IPS DF 4.7 (cell line): ENCODE measurements around the gene STAB2.
"Not testable (repeated sequence)": the region's sequence is repeated elsewhere in the genome, so short reads cannot be mapped to it uniquely, and the experiment has no call there.

ENCODE experiments used
- DNase-seq: peaks from one replicate; pipeline ENCODE4 v3.0.0-alpha.2; 2013; ENCODE audit warnings: low spot score; ENCODE audit errors: extremely low read depth

Gene STAB2

DNA sequence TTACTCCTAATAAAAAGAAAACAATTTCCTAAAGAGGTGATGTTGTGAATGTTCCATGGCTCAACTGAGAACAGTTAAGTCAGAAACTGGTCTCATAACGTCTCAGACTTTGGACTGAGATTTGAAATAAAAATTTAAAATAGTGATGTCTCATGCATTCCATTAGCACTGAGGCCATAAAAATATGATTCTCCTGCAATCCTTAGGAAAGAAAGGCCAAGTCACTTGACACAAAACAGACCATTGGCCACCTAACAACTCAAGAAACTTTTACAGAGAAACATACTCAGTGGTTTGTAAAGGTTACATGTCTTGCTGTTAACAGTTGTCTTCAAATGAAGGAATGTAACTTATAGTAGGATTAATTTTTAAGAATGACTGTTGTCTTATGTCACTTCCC is 58.1 kb downstream of the STAB2 start:
- DNase-seq: no peak

- no peak for DNase-seq
Observed at GRCh38 chr12:103647267-103647666, 60.2 kb downstream of the STAB2 start.

GRCh38 chr12:103652808-103653207 is 65.7 kb downstream of the STAB2 start:
- DNase-seq: no peak

DNA sequence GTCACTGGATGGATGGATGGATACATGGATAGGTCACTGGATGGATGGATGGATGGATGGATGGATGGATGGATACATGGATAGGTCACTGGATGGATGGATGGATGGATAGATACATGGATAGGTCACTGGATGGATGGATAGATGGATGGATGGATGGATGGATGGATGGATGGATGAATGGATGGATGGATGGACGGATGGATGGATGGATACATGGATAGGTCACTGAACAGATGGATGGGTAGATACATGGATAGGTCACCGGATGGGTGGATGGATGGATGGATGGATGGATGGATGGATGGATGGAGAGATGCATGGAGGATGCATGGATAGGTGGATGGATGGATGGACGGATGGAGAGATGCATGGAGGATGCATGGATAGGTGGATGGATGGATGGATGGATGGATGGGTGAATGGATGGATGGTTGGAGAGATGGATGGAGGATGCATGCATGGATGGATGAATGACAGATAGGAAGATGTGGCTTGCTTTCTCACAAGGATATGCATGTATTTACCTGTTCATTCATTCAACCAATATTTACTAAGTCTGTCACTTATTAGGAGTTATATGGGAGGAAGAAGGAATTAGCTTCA is 66.6 kb downstream of the STAB2 start:
- DNase-seq: not testable (repeated sequence)

DNA sequence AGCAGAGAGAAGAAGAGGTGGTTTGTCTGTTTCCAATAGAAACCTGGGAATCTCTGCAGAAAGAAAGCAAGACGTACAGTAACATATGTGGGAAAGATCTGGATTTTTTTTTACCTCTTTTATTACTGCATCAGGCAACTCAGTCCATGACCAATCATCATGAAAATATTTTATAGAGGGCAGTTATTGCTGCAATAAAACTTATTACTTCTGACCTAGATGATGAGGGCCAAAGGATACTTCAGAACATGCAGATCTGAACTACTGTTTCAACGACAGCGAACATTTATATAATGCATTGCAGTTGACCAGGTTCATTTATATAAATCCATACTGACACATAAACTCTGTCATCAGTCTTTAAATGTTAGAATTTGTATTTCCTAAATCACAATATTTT is 67.7 kb downstream of the STAB2 start:
- no peak for DNase-seq

DNA sequence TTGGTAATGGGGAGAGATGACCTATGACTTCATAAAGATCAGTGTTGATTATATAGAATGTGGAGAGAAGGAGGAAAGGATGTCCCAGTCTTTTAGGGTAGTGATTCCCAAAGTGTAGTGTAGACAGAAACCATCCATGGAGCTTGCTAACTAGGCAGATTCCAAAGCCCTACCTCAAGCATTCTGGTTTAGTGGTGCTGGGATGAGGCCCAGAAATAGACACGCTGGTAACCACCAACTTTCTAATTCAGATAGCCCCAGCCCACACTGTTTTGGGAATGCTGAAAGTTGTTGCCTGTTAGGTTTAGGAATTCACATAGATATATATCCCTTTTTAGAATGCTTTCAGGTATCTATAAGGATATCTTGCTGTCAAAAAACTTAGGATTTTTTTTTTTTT is 69.2 kb downstream of the STAB2 start:
- no peak for DNase-seq

GRCh38 chr12:103657331-103657730 is 70.3 kb downstream of the STAB2 start:
- no peak for DNase-seq

- DNase-seq: no peak
Observed at GRCh38 chr12:103664626-103665025, 77.6 kb downstream of the STAB2 start.

DNA sequence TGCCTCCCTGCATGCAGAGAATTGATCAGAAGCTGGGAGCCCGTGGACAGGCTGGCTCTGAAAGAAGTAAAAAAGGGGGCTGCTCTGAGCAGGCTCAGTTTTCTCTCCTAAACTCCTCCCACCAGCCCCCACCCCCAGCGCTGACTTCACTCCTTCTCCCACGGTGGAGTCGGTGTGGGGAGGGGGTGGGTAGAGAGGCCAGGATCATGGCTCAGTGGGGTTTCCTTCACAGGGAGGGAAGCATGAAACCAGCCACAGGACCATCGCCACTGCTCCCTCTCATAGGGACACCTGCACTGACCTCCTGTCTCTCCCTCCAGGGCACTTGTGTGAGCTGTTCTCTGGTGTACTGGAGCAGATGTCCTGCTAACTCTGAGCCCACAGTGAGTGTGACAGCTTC is 78.9 kb downstream of the STAB2 start:
- no peak for DNase-seq

DNA sequence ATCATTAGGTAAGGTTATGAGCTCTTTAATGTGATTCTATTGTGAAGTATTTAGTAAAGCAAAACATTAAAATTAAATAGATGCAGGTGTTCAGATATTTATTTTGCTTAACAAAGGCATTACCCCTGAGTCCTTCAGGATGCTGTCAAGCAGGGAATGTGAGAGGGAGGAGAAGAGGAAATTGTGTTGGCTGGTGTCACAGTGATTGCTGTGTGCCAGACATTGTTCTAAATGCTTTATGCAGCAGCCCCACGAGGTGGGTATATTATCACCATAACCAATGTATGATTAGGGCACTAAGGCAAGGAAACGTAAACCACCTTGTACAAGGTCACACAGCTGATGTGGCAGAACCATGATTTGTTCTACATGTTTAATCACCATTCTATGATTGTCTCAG is 80.1 kb downstream of the STAB2 start:
- DNase-seq: no peak

- no peak for DNase-seq
Observed at GRCh38 chr12:103668520-103668919, 81.4 kb downstream of the STAB2 start.

DNA sequence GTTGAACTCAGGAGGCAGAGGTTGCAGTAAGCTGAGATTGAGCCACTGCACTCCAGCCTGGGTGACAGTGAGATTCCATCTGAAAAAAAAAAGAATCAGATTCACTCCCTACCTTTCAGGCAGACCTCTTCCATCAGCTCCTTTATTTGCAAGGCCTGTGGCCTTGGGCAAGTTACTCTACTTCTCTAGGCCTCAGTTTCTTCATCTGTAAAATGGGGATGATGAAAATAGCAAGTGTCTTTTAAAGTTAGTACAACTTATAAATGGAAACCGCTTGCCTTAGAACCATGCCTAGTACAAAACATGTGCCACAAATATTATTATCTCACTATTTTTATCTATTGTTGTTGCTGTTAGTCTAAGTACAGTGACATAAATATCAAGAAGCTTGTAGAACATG is 84.3 kb downstream of the STAB2 start:
- no peak for DNase-seq

DNA sequence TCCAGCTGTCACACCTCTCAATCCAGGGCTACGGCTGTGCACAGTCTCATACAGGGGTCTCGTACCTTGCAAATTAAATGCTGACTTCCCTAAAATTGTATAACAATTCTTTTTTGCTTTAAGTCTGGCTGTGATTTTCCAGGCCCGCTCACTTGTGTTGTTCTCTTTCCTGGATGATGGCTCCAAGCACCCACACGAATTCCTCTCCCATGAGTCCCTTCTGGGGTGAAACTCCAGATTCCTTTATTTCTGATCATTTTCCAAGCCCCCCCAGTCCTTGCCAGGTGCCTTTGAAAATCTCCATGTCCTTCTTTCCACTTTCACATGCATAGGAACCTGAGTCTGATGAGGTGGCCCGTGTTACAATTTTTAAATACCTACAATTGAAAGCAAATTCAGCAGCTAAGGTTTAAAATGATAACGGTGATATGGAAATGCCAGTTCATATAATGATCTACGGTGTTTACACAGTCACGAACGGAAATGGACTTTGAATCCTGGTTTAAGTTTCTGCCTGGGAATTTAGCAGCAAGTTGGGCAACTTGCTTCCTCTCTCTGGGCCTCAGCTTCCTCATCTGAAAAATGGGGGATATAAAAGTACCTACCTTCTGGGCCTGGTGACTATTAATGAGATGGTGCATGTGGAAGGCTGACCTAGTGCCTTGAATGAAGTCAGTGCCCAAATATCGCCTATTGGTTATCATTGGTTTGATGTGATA is 85.5 kb downstream of the STAB2 start:
- DNase-seq: no peak

DNA sequence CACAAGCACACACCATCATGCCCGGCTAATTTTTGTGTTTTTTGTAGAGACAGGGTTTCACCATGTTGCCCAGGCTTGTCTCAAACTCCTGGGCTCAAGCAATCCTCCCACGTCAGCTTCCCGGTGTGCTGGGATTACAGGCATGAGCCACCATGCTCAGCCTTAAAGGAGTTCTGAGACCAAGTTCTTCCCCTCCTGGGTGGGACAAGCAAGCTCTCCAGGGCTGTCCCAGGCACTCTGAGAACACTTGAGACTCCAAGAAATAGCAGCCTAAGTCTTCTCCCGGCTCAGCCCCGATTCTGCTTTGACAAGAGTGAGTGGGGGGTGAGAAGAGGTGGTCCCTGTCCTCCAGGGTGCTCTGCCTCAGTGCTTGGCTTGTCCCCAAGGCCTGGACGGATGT is 86.4 kb downstream of the STAB2 start:
- DNase-seq: no peak

- DNase-seq: no peak
Observed at GRCh38 chr12:103673891-103674375, 86.9 kb downstream of the STAB2 start.

DNA sequence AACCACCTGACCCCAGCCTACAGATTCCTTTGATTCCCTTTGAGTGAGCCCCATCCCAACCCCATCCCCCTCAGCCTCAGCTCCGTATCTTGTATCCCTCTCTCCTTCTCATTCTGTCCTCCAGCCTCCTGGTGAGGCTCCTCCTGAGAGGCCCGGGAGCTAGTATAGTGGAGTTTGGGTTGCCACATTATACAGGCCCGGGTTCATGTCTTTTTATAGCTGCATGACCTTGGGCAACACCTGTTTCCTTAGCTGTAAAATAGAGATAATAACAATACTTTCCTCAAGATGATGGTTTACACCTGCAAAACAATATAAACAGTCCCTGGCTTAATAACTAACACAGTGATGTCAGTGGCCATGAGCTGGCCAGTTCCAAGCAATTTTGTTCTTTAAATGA is 89.8 kb downstream of the STAB2 start:
- DNase-seq: no peak

DNA sequence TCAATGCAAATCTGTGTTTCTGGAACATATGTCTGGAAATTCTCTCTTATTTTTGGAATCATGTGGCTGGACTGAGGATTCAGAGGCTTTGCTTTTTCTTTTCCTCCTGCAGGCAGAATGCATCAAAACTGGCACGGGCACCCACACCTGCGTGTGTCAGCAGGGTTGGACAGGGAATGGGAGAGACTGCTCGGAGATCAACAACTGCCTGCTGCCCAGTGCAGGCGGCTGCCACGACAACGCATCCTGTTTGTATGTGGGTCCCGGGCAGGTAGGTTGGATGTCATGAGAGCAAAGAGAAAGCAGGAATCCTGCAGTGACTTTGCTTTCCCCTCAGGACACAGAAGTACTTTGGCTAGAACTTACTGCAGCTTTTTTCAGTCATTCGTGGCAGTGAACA is 90.3 kb downstream of the STAB2 start:
- no peak for DNase-seq

GRCh38 chr12:103677905-103678304 is 90.8 kb downstream of the STAB2 start:
- no peak for DNase-seq

- no peak for DNase-seq
Observed at GRCh38 chr12:103679421-103680170, 92.5 kb downstream of the STAB2 start.

- no peak for DNase-seq
Observed at GRCh38 chr12:103680591-103681141, 93.6 kb downstream of the STAB2 start.

DNA sequence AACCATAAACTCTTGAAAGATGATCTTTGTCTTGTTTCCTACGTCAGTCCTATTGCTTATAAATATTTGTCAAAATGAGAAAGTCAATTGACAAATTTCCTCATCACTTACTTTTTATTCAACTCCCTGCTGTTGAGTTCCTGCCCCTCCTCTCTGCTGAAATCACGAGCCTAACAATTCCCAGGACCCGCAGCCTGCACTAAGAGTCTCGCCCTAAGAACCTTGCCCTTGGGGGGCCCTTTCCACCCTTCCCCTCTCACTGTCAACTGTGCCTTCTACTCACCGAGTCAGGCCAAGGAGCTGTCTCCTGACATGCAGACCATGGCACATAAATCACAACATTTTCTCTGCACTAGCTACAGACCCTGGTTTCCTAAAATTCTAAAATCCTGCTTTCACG is 99.0 kb downstream of the STAB2 start:
- DNase-seq: no peak

- DNase-seq: no peak
Observed at GRCh38 chr12:103687253-103687652, 100.2 kb downstream of the STAB2 start.
